ENCODE measurements around the gene PTPRD.

The PTPRD gene

DNA sequence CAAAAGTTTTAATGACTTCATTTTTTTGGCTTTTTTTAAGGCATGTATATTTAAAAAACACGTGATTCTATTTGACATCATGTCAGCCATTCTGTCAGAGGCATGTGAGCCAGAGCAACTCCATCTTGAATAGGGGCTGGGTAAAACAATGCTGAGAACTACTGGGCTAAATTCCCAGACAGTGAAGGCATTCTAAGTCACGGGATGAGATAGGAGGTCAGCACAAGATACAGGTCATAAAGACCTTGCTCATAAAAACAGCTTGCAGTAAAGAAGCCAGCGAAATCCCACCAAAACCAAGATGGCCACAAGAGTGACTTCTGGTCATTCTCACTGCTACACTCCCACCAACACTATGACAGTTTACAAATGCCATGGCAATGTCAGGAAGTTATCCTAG is 1812.6 kb downstream of the PTPRD start:
- DNase-seq: no peak

DNA sequence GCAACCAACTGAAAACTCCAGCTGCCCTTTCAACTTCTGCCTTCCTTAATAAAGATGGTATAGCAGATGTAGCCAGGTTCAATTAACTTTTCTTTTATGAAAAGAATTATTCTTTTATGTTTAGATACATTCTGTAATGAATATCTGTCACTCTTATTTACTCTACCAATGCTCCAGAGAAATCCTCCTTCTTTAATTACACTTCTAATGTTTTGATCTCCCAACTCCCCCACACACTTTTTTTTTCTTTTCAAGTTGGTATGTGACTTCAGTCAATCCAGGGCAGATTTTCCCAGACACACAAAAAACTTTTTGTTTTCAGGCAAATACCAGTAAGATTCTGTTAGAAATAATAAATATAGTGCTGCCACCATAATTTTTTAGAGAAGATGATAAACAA is 1813.2 kb downstream of the PTPRD start:
- DNase-seq: no peak

DNA sequence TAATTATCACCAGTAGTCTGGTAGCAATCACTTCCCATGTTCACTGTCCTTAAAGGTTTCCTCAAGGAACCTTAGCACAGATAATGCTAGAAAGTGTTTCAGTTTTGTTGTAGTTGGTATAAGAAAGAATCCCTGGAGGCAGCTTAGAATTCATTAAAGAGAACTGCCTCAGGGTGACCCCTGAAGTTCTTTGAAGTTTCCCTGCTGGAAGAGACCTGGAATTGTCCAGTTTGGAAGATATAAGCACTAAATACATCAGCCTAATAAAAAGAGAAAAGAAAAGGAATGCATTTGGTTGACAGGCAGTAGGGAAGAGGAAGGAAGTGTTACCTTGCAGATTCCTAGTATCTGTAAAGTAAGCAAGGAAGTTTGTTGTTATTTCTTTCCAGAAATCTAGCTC is 1813.6 kb downstream of the PTPRD start:
- no peak for DNase-seq

DNA sequence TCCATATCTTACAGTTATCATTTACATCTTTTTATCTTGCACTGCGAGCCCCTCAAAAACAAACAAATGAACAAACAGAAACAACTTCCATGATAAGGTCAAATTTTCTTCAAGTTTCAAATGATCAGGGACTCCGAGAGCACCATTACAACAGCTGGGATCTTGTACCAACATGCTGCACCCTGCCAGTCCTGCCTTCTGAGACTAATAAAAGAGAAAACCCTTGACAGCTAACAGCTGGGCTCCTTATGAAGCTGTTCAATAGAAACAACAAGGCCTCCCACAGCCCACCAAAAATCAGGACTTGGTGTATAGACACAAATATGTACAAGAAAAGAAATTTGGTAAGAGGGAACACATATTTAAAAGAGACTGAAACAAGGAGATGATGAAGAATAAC is 1828.0 kb downstream of the PTPRD start:
- DNase-seq: peak; percentile 45

DNA sequence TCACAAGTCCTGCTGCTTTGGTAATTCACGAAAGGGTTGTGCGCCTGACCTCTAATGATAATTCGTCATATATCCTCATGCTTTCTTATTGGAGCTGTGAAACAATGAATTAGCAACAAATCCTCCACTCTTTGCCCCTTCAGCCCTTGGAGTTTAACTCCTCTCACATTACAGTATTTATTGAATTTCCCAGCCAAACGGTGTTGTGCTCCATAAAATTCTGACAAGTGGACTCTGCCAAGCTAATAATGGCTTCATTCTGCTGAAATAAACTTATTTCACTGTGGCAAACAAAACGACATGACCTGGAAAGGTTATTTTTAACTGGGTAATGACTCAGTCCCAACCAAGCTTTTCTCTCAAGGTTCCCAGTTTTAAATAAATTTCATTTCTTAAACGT is 1828.9 kb downstream of the PTPRD start:
- DNase-seq: no peak

DNA sequence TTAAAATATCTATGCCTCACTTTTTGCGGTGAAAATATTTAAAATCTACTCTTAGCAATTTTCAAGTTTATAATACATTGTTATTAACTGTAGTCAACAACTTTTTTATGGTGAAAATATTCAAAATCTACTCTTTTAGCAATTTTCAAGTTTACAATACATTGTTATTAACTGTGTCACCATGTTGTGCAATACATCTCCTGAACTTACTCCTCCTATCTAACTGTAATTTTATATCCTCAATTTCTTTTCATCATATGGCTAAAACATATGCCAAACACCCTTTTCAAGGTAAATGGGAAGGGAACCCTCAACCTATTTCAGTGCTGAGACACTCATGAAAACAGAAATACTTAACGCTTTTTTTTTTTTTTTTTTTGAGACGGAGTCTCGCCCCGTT is 1830.6 kb downstream of the PTPRD start:
- DNase-seq: no peak

DNA sequence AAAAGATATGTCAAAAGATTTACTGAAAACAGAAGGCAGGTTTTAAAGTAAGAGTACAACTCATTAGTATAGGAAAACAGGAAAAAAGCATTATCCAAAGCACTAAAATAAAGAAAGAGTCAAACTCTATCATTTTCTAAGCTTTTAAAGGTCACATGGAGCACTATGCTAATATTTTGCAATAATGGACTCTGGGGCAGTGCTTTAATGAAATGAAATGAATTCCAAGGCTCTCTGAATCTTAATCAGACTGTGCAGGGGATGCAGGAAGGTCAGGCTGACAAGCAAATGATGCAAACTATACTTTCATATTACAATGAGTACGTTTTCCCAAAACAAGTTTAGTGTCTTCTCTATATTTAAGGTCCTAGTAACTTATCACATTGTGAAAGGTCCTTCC is 1831.3 kb downstream of the PTPRD start:
- DNase-seq: no peak

DNA sequence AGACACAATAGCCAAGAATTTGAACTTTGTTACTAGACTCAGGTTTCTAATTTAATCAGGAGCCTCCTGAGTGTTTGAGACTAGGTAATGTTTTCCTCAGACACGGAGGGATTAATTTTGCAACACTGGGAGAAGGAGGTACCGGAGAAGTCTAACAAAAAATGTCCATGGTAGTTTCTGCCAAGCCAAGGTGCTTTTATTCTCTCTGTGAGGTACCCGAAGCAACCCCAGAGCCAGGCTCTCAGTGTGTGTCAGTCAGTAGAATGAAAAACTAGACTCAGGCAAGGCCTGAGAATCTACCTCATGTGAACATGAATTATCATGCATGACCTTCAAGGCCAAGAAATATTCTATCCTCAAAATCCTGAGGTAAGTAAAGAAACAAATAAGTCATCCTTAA is 1832.4 kb downstream of the PTPRD start:
- DNase-seq: no peak

DNA sequence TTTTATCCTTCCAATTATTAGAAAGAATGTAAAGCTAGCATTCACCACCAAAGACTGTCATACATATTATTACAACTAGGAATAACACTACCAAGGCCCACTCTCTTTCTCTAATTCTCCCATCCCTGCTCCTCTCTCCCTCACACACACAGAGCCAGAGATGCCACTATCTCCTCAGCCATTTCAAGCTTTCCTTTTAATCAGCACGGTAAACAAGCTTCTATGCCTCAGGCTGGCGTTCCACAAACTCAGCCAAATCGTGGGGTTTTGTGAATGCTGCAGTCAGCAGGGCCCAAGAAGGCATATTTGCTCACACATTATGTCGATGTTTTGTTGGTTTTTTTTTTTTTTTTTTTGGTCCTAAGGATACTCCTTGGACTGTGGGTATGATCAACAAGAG is 1833.3 kb downstream of the PTPRD start:
- DNase-seq: no peak

DNA sequence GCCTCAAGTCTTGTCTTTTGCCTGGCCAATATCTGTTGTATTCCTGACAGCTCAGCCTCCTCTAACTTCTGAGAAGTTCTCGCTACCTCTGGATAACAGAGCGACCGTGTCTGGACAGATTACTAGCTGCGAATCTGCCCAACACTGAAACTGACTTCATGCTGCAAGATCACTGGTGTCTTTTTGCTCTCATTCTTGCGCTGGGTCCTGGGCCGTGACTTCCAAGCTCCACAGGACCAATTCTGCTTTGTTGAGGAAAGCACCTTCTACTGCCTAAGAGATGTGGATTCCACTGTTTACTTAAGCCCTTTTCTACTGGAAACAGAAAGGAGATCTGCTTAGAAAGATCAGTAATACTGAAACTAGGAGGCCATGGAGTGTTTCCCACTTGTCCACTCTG is 1834.4 kb downstream of the PTPRD start:
- no peak for DNase-seq

DNA sequence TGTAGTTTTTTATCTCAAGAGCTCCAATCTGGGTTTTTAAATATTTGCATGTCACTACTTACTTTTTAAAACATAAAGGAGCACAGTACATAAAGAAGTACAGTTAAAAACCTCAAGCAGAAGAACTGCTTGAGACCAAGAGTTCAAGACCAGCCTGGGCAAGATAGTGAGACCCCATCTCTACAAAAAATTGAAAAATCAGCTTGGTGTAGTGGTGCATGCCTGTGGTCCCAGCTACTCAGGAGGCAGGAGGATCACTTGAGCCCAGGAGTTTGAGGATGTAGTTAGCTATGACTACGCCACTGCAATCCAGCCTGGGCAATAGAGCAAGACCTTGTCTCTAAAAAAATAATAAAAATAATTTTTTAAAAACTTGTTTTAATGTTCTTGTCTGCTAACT is 1840.5 kb downstream of the PTPRD start:
- DNase-seq: no peak

DNA sequence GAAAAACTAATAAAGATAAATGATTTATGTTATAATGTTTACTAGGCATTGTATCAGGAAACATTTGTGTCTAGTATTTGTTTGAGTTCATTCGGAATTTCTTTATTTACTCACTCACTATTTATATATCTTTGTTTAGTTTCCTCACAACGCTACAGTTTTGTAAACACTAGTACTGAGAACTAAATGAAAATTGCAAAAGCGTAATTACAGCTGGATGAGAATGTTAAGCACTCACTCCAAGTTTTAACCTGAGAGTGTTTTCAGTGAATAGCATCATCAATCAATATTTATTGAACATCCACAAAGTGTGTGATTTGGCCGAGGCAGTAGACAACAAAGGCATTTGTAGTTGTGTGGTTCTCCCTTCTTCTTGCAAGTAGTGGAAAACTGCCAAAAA is 1843.6 kb downstream of the PTPRD start:
- DNase-seq: no peak

DNA sequence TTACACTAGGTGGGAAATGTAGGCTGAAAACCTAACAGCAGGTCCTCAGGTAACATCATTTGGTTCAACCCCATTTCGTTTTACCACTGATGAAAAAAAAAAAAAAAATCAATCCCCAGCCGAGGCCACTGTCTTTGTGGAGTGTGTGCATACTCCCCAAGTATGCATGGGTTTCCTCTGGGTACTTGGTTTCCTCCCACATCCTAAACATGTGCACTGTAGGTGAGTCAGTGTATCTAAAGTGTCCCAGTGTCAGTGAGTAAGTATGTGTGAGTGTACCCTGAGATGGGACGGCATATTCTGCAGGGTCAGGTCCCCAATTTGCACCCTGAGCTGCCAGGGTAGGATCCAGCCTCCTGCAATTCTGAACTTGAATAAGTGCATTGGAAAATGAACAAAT is 1846.7 kb downstream of the PTPRD start:
- no peak for DNase-seq

DNA sequence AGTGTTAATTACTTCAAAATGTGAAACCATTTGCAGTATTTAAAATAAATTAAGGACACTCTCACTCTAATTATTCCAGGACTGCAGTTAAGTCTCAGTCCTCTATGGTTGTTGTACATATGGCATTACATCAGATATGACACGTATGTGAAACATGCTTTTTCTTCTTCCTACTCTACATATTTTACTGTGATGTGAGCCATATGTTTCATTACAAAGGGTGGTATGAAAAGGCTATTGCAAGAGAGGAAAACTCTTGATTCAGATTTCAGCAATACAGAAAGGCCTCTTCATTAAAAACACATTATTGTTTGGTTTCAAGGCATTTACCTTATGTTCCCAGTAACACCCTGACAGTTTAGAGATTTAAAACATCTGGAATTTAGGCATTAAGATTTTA is 1848.8 kb downstream of the PTPRD start:
- no peak for DNase-seq

DNA sequence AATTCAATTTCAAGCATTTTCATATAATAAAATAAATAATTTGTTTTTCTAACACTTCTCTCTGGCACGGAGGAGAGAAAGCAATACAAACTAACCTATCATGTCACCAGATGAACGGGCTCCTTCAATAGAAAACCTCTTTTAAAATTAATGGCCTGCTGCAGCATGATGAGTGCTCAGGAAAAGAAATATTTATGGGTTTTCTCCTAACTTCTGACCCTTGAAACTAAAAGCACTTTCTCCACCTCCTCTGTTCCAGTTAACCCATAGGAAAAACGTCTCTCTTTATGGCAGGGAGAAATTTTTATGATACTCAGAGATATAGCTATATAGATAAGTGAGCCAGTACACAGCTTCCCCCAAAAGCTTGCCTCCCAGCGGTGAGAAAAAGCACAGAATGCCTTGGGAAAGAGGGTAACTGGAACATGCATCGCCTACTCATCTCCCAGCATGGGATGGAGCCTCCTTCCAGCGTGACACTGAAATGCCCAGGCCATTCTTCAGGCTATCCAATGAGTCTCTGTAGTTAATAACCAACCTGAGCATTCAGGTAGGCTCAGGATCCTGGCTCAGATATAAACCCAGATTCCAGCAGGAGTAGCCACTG is 1850.2 kb downstream of the PTPRD start:
- DNase-seq: no peak

DNA sequence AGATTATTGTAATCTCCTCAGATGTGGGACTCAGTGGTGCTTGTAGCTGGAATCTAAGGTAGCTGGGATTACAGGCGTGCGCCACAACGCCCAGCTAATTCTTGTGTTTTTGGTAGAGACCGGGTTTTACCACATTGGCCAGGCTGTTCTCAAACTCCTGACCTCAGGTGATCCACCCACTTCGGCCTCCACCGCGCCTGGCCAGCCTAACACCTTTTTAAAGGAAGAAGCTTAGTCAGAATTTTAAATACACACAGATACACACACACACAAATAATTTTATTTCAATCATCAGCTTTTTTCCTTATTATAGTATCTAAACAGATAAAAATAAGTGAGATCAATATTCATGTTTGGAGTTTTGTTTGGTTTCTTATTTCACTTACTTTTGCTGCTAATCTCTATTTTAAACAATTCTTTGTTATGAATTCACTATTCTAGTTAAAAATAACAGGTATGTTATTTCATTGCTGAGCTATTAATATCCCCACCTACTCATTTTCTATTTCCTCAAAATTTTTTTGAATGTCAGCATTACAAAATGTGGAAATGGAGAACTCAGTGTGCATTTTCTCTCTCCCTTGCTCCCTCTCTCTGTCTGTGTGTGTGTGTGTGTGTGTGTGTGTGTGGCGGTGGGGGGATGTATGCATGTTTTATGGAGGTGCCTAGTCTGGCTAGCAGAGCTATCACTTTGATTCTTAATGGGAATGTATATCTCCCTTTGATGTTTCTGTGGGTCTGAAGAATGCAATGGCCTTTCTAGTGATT is 1852.6 kb downstream of the PTPRD start:
- no peak for DNase-seq

DNA sequence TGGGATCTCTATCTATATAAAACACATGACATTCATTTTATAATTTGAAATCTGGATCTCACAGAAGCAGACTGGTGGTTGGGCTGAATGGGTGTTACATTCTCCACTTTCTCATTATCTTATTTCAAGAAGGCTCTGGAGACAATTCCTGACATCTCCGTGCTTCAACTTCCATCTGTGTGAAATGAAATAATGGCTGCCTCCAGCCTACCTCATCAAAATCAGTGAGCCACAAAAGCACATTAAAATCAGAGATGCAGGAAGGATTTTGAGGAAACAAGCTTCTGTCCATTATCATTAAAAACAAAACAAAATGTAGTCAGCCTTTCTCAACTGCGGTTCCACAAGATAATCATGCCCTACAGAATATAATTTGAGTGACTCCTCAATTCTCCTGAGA is 1854.9 kb downstream of the PTPRD start:
- no peak for DNase-seq

DNA sequence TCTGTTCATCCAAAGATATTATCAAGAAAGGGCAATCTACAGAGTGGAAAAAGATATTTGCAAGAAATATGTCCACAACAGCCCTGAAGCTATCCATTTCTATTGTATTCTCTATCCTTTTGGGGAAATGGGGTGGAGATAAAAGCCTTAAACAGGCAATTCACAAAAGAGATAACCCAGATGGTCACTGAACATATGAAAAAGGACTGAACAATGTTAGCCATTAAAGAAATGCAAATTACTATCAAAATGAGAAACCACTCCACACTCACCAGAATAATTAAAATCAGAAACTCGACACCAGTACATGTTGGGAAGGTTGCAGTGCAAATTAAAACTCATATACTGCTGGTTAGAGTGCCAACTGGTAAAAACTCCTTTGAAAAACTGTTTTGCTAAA is 1858.1 kb downstream of the PTPRD start:
- no peak for DNase-seq

DNA sequence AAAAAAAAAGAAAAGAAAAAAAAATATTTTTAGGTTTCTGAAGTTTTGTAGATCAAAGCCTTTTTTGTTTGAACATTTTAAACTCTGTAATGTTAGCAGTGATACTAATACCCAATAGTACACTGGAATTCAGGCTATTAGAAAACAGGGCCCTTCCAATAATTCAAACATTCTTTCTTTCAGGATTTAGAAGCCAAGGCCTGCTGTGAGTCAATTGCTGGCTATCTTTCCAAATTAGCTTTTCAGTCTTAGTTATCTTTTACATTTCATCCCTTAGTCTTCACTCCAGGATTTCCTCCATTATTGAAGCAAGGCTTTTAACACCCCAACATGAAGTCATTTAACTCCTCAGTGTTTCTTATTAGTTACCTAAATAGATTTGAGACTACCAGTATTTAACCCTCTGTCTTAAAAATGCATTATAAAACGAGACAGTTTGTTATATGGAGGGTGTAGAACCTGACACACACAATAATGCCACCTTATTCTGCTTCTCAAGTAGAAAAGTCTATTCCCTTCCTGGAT is 1861.3 kb downstream of the PTPRD start:
- no peak for DNase-seq

DNA sequence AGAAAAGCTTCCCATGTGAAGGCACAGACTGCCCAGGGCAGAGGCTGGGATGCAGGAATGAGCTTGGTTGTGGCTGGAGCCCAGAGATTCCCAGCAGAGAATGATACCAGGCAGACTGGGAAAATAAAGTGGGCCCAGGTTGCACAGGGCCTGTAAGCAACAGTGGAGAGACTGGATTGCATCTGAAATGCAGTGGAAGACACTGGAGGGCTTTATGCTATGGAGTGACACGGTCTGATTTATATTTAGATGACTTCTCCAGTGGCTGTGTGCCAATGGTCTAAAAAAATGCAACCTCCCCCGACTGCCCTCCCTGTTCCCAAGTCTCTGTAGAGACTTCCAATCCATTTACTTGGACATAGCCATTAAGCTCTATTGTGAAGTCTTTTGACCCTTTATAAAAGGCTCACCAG is 1862.2 kb downstream of the PTPRD start:
- no peak for DNase-seq

DNA sequence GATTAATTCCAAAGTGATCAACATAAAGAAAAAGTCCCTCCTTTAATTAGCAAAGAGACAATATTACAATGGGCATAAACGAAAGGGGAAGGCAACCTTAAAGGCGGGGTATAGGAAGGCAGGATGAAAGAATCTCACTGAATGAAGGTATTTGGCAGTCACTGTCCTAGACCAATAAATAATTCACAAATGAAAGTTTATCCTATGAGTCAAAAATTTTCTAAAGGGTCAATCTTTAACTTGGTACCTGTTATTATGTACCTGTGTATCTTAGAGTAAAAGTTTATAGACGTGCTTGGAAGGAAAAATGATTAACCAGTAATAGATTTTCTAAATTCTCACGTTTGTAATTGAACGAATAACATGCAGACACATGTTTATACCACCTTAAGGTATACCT is 1867.5 kb downstream of the PTPRD start:
- DNase-seq: no peak

DNA sequence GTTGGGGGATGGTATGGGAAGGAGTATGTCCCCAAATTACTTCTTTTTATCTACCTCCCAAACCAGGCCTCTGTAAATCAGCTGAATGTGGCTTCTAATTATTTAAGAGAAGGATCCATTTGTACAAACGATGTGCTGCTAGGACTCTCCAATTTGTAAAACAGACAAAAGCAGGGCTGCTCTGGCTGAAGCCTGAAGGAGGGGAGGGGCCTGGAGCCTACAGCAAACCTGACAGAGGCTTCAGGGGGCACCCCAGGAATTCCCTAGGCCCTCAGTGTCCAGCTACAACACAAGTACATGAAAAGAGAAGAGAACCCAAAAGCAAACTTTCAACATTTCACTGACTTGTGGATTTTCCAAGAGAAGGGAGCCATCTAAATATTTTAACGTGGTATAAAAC is 1873.9 kb downstream of the PTPRD start:
- DNase-seq: no peak

DNA sequence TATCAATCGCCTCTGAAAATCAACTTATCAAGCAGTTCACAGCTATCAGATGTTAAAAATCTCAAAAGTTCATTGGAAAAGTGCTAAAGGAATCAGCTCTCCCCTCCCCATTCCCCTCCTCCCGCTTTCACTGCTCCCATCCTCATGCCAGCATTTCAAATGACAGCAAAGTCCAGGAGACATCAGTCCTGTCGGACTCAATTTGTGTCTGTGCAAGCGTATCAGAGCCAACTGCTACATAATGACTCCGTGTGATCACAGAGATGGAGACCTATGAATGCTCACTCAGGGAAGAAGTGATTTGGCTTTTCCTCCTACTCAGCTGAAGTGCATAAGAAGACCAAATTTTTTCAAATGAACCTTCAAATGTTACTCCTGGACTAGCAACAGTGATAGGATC is 1876.0 kb downstream of the PTPRD start:
- DNase-seq: no peak

DNA sequence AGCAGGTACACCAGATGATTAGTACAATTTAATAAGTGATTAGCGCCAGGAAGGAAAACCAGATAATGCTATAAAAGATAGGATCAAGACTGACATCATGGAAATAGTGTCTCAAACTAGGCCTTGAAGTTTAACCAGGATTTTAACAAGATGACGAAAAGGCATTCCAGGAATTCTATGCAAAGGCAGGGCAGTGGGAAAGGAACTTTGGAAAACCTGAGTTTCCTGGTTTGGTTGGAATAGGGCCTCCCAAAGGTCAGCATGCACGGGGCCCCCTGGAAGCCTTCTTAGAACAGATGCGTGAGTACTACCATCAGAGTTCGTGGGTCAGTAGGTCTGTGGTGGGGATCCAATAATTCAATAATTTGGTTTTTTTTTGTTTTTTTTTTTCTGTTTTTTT is 1878.0 kb downstream of the PTPRD start:
- DNase-seq: no peak
